GM13977 (cell line): ENCODE results near the gene BCAS3.
"Not testable (repeated sequence)": the region's sequence is repeated elsewhere in the genome, so short reads cannot be mapped to it uniquely, and the experiment has no call there.

Experiments used
- DNase-seq: peaks from one replicate; pipeline ENCODE4 v3.0.0; 2012; ENCODE audit warnings: low spot score
- in situ Hi-C: fragments of 300-500 bp; cut with MboI; formaldehyde crosslinking; loops from one replicate; pipeline ENCODE4 v1.12.0; 2022; ENCODE audit warnings: low sequenced_read_pairs, low pct_unique_long_range_greater_than_20kb, mixed read lengths, inconsistent platforms; ENCODE audit not compliant: unreplicated experiment
- TF ChIP-seq, protein P1 (sequence below): IDR thresholded peaks from 2 replicates; pipeline ENCODE4 v1.5.1; 2012; ENCODE audit warnings: mild to moderate bottlenecking, control low read depth; ENCODE audit not compliant: insufficient read depth; ENCODE audit errors: extremely low read depth, missing control alignments

The BCAS3 gene

DNA sequence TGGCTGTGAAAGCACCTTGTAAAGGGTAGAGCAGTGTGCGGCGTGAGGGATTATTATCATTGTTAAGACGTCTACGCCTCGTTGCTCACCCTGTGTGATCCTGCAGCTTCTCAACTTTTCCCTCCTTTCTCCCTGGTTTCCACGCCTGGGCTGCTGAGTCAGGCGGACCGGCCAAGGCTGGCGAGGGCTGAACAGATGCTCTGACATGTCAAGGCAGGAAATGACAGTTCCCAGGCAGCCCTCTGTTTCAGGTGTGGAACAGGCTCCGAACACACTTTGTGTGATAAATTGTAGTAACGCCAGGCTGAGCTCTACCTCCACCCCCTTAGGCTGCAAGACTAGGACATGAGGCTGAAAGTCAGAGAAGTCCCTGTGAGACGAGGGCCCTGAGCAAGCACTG lies 676.0 kb downstream of the BCAS3 start:
- in situ Hi-C loops: no loop called here
- no peak for DNase-seq
- TF ChIP-seq, protein P1, sequence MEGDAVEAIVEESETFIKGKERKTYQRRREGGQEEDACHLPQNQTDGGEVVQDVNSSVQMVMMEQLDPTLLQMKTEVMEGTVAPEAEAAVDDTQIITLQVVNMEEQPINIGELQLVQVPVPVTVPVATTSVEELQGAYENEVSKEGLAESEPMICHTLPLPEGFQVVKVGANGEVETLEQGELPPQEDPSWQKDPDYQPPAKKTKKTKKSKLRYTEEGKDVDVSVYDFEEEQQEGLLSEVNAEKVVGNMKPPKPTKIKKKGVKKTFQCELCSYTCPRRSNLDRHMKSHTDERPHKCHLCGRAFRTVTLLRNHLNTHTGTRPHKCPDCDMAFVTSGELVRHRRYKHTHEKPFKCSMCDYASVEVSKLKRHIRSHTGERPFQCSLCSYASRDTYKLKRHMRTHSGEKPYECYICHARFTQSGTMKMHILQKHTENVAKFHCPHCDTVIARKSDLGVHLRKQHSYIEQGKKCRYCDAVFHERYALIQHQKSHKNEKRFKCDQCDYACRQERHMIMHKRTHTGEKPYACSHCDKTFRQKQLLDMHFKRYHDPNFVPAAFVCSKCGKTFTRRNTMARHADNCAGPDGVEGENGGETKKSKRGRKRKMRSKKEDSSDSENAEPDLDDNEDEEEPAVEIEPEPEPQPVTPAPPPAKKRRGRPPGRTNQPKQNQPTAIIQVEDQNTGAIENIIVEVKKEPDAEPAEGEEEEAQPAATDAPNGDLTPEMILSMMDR: no peak

DNA sequence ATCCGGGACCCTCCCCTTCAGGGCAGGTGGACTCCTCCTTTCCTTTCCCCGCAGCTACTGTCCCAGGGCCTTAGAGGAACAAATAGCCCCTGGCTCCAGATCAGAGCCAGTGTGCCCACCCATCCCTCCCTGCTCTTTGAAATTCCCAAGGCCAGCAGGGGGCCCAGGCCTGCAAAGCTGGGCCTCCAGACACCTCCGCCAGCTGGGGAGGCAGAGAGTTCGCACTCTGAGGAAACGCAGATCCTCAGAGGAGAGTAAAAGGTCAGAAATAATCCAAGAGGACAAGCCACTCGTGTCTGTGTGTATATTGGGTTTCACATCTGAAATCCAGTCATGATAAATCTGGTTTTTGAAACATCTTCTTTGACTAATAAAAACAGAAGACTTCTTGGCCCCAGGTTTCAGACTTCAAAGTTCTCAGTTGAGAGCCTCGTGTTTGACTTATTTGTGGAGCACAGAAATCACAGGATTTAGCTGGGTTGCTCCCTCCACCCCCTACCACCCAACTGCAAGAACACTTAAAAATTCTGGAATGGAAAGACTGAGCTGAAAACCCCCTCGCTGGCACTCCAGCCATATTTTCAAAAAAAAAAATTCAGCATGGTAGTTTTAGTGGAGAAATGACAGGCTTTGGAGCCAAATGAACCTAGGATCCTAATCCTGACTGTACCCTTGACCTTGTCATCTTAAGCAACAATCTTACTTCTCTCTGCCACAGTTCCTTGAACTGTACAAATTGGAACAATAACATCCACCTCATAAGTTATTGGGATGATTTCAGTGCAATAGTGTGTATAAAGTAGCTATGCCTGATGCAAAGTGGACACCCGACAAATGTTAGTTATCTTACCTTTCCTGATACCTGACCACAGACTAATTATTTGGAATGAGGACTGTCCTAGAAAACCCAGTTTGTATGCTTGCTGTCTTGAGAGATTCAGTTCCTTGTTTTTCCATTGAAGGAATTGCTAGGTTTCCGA lies 677.5 kb downstream of the BCAS3 start:
- in situ Hi-C loops: no loop called here
- TF ChIP-seq, protein P1: no peak
- DNase-seq: no peak

DNA sequence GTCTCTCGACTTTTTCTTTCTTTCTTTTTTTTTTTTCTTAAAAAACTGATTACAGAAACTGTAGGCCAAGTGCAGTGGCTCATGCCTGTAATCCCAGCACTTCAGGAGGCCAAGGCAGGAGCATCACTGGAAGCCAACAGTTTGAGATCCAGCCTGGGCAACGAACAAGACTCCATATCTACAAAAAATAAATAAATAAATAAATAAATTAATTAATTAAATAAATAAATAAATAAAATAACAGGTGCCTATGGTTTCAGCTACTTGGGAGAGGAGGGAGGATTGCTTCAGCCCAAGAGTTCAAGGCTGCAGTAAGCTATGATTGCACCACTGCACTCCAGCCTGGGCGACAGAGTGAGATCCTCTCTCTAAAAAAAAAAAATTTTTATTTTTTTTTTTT lies 679.4 kb downstream of the BCAS3 start:
- in situ Hi-C loops: not testable (repeated sequence)

DNA sequence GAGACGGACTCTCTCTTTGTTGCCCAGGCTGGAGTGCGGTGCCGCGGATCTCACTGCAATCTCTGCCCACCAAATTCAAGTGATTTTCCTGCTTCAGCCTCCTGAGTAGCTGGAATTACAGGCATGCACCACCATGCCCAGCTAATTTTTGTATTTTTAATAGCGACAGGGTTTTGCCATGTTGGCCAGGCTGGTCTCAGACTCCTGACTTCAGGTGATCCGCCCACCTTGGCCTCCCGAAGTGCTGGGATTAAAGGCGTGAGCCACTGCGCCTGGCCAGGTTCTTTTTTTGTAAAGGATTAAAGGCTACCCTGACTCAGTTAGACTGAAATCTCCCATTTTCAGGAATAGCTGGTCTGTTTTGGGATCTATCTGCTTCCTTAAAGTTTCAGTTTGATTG lies 681.9 kb downstream of the BCAS3 start:
- in situ Hi-C loops, DNase-seq: not testable (repeated sequence)

More for the DNA sequence above, 679.4 kb downstream of the BCAS3 start:
- not testable (repeated sequence) for DNase-seq

DNA sequence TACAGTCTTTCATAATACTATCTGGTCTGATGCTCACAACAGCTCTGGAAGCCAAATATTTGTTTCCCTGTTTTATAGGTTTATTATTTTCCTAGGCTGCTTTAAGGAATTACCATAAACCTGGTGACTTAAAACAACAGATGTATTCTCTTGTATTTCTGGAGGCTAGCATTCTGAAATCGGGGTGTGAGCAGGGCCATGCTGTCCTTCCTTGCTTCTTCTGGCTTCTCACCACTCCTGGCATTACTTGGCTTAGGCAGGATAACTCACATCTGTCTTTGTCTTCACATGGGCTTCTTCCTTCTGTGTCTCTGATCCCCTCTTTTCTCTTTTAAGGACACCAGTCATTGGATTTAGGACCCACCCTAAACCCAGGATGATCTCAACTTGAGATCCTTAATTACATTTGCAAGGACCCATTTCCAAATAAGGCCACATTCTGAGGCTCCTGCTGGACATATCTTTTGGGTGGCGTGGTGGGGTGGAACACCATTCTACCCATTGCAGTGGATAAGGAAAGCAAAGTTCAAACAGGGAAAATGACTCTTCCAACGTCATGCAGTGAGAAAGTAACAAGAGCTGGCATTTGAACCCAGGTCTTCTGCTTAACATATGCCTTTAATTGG lies 682.8 kb downstream of the BCAS3 start:
- in situ Hi-C loops: no loop called here
- TF ChIP-seq, protein P1: no peak

DNA sequence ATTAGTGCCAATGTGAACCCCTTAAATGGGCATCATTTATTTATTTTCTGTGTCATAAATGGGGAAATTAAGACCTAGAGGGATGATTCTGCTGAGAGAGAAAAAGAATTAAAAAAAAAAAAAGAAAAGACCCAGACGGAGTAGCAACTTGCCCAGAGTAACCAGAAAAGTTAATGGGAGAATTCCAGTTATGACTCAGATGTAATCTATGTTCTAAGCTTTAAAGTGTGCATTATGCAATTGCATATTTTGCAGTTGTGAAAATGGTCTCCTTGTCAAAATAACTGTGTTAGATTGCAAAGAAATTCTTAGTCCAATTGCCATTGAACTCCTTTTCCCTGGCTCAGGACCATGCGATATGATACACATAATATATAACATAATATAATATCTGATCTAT lies 683.4 kb downstream of the BCAS3 start:
- in situ Hi-C loops: no loop called here
- DNase-seq: no peak

More for the DNA sequence above, 682.8 kb downstream of the BCAS3 start:
- no peak for DNase-seq

DNA sequence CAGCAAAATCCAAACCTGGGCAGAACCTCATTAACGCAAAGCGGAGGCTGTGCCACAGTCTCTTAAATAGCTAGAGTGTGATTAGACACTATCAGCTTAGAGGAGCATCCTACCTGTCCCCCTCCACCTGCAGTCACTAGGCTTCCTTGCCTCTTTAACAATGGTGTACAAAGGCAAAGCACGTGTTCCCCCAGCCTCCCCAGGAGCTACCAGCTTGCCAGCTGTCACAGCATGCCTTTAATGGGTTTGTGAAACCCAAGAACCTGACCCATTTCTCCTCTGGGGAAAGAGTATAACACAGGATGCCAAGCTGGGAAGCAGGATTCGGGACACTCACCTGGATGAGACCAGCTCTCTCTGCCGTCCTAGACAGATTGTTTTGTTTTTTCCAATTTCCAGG lies 684.7 kb downstream of the BCAS3 start:
- TF ChIP-seq, protein P1: no peak
- no peak for DNase-seq
- in situ Hi-C loops: no loop called here

More for the DNA sequence above, 683.4 kb downstream of the BCAS3 start:
- TF ChIP-seq, protein P1: no peak
